ENCODE measurements around the gene ACADM.
"Not testable (repeated sequence)": the region's sequence is repeated elsewhere in the genome, so short reads cannot be mapped to it uniquely, and the experiment has no call there.

The ACADM gene

GRCh38 chr1:75731881-75732280 is 7.4 kb downstream of the ACADM start:
- TF ChIP-seq, protein P1, sequence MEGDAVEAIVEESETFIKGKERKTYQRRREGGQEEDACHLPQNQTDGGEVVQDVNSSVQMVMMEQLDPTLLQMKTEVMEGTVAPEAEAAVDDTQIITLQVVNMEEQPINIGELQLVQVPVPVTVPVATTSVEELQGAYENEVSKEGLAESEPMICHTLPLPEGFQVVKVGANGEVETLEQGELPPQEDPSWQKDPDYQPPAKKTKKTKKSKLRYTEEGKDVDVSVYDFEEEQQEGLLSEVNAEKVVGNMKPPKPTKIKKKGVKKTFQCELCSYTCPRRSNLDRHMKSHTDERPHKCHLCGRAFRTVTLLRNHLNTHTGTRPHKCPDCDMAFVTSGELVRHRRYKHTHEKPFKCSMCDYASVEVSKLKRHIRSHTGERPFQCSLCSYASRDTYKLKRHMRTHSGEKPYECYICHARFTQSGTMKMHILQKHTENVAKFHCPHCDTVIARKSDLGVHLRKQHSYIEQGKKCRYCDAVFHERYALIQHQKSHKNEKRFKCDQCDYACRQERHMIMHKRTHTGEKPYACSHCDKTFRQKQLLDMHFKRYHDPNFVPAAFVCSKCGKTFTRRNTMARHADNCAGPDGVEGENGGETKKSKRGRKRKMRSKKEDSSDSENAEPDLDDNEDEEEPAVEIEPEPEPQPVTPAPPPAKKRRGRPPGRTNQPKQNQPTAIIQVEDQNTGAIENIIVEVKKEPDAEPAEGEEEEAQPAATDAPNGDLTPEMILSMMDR (IDR thresholded peaks at IDR 0.05; ENCODE audit: borderline replicate concordance, control extremely low read depth, extremely low read depth, insufficient read depth, missing control alignments) = no peak
- no peak for DNase-seq (ENCODE audit: low spot score)
- in situ Hi-C loops (cut with MboI; ENCODE audit: low sequenced_read_pairs, unreplicated experiment) = no loop called here

- TF ChIP-seq, protein P1 (IDR thresholded peaks at IDR 0.05; ENCODE audit: borderline replicate concordance, control extremely low read depth, extremely low read depth, insufficient read depth, missing control alignments) = no peak
Observed at GRCh38 chr1:75732703-75733102, 8.2 kb downstream of the ACADM start.

GRCh38 chr1:75733661-75734060 is 9.2 kb downstream of the ACADM start:
- TF ChIP-seq, protein P1 (IDR thresholded peaks at IDR 0.05; ENCODE audit: borderline replicate concordance, control extremely low read depth, extremely low read depth, insufficient read depth, missing control alignments) = no peak
- DNase-seq (ENCODE audit: low spot score) = no peak
- in situ Hi-C loops (cut with MboI; ENCODE audit: low sequenced_read_pairs, unreplicated experiment) = no loop called here

More at GRCh38 chr1:75732703-75733102, 8.2 kb downstream of the ACADM start:
- no peak for DNase-seq (ENCODE audit: low spot score)
- in situ Hi-C loops (cut with MboI; ENCODE audit: low sequenced_read_pairs, unreplicated experiment) = no loop called here

GRCh38 chr1:75736016-75736415 is 11.5 kb downstream of the ACADM start:
- TF ChIP-seq, protein P1 (IDR thresholded peaks at IDR 0.05; ENCODE audit: borderline replicate concordance, control extremely low read depth, extremely low read depth, insufficient read depth, missing control alignments) = no peak
- in situ Hi-C loops (cut with MboI; ENCODE audit: low sequenced_read_pairs, unreplicated experiment) = no loop called here
- DNase-seq (ENCODE audit: low spot score) = no peak

DNA sequence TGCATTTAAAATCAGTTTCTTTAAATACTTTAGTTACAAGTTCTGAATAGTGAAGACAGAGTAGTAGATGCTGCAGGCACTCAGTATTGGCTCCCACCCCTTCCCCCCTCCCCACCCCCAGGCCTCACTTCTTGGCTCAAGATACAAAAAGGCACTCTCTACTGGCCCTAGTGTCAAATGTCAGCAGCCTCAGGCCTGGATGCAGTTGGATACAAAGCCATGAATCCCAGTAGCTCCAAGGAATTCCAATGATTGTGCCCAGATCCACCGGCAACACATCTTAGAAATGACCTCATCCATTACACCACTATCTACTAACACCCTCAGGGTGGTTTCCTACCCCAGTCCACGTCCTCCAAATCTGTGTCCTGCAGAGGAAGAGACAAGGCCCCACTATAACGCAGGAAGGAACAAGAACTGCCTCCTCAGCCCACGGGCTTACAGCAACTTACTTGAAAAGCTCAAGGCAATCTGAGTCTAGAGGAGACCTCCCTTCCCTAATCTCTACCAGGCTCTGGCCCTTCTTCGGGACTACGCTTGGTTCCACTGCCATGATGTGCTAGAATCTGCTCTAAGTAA is 17.6 kb downstream of the ACADM start:
- no peak for DNase-seq (ENCODE audit: low spot score)
- TF ChIP-seq, protein P1 (IDR thresholded peaks at IDR 0.05; ENCODE audit: borderline replicate concordance, control extremely low read depth, extremely low read depth, insufficient read depth, missing control alignments) = no peak
- in situ Hi-C loops (cut with MboI; ENCODE audit: low sequenced_read_pairs, unreplicated experiment) = no loop called here

DNA sequence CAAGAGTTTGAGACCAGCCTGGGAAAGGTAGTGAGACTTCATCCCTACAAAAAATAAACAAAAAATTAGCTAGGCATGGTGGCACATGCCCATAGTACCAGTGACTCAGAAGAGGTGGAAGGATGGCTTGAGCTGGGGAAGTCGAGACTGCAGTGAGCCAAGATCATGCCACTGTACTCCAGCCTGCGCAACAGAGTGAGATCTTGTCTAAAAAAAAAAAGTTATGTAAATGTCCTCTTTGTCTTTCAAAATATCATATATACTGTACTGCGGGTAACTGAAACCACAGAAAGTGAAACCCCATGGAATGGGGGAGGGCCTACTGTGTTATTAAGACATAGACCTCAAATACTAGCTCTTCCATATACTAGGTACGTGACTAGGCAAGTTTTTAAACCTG is 20.8 kb downstream of the ACADM start:
- TF ChIP-seq, protein P1 (IDR thresholded peaks at IDR 0.05; ENCODE audit: borderline replicate concordance, control extremely low read depth, extremely low read depth, insufficient read depth, missing control alignments) = no peak
- in situ Hi-C loops (cut with MboI; ENCODE audit: low sequenced_read_pairs, unreplicated experiment) = no loop called here
- DNase-seq (ENCODE audit: low spot score) = peak; percentile 25

DNA sequence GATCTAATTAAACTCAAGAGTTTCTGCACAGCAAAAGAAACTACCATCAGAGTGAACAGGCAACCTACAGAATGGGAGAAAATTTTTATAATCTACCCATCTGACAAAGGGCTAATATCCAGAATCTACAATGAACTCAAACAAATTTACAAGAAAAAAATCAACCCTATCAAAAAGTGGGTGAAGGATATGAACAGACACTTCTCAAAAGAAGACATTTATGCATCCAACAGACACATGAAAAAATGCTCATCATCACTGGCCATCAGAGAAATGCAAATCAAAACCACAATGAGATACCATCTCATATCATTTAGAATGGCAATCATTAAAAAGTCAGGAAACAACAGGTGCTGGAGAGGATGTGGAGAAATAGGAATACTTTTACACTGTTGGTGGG is 32.7 kb downstream of the ACADM start:
- in situ Hi-C loops (cut with MboI; ENCODE audit: low sequenced_read_pairs, unreplicated experiment); DNase-seq (ENCODE audit: low spot score): not testable (repeated sequence)

- DNase-seq (ENCODE audit: low spot score); in situ Hi-C loops (cut with MboI; ENCODE audit: low sequenced_read_pairs, unreplicated experiment): not testable (repeated sequence)
Observed at GRCh38 chr1:75758543-75758942, 34.0 kb downstream of the ACADM start.

All from GM13976 (cell line).